EL (cell line): ENCODE data around the gene MTERF2.
A peak's percentile ranks its signal among the peaks of the same experiment; 100 is the strongest.
"Not testable (repeated sequence)": the region's sequence is repeated elsewhere in the genome, so short reads cannot be mapped to it uniquely, and the experiment has no call there.

ENCODE experiments used
- DNase-seq: peaks from one replicate; pipeline ENCODE4 v3.0.0-alpha.2; 2016

The MTERF2 gene

DNA sequence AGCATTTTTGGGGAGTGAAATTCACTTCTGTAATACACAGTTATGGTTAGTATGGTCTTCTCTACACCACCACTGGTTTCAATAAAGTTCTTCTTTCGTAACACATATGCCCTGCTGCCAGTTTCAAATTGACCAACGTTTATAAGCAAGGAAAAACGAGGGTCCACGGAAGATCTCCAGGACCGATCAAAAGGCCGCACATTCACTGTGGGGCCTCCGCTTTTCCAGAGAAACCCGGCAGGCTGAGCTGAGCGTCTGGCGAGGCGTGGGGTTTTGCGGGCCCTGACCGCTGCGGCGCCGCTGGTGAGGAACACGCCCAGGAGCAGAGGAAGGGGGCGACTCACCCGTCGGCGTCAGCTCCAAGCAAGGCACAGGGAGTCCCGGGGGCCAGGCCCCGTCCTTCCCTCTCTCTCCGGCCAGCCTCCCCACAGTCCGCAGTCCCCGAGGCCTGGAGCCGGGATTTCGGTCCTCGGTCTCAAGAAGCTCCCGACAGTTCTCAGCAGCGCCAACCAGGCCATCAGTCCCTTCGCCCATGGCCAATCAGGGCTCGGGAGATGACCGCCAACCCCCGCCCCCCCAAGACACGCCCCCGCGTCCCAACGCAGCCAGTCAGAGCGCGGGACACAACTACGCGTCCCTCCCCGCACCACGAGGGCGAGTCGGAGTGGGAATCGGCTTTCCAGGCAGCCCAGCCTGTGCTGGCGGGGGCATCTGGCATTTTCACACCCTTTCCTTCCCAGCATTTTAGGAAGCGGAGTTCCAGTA lies at the start of gene MTERF2:
Gene MTERF2, minus strand, starts transcription at position 522 of the 765 bp plus-strand sequence. CDS start 8,432 bp downstream, outside the sequence.
- DNase-seq = peak; percentile 96

DNA sequence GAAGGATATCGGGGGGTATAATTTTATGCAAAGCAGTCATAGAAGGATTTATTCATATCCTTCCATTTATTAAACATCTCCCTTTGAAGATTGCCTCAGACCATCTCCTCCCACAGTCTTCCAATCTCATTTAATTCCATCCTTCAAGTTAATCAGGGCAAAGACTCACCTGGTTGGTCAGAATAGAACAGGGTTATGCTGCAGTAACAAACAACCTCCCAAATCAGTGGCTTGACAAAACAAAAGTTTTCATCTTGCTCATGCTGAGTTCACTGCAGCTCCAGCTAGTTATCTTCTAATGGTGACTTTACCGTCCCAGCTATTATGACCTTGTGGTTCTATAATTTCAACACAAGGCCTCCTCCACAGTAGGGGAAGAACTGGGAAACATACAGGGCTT lies 48.8 kb upstream of the MTERF2 start:
- DNase-seq = no peak

GRCh38 chr12:107033758-107034739 lies 47.1 kb upstream of the MTERF2 start:
- DNase-seq = no peak

DNA sequence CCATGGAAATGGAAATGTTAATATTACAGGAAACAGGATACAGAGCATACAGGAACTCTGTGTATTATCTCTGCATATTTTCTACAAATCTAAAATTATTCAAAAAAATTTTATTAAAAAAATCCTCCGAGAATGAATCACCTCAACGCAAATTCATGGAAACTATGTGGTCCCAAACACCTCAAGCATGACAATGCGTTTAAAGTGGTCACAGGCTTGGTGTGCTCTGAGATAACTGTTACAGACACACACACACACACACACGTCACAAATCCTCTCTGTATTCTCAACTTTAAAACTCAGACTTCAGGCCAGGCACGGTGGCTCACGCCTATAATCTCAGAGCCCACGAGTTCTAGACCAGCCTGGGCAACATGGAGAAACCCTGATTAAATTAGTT lies 45.3 kb upstream of the MTERF2 start:
- no peak for DNase-seq

DNA sequence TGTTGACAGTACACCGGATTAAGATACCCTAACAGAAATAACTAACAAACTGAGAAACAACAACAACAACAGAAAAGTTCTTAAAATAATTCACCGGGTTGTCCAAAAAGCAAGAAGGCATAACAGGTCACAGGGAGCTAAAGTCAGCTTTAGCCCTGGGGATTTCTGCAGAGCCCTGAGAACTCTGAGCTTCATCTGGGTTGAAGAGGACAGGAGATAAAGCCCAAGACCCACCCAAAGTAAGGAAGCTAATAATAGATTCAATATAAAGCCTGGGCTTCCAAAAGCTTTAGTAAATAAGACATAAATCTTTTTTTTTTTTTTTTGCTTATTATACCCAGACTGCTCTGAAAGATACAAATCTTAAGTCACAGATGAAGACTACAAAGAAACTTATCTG lies 44.1 kb upstream of the MTERF2 start:
- no peak for DNase-seq

- DNase-seq = no peak
These were observed 42.1 kb upstream of the MTERF2 start for GRCh38 chr12:107029081-107029480.

- DNase-seq = peak; percentile 85
These were observed 40.7 kb upstream of the MTERF2 start for GRCh38 chr12:107027636-107028053.

GRCh38 chr12:107026806-107027635 lies 40.1 kb upstream of the MTERF2 start:
- DNase-seq = no peak

- DNase-seq = not testable (repeated sequence)
These were observed 39.4 kb upstream of the MTERF2 start for GRCh38 chr12:107026356-107026755.

- DNase-seq = no peak
These were observed 38.7 kb upstream of the MTERF2 start for GRCh38 chr12:107025671-107026070.

DNA sequence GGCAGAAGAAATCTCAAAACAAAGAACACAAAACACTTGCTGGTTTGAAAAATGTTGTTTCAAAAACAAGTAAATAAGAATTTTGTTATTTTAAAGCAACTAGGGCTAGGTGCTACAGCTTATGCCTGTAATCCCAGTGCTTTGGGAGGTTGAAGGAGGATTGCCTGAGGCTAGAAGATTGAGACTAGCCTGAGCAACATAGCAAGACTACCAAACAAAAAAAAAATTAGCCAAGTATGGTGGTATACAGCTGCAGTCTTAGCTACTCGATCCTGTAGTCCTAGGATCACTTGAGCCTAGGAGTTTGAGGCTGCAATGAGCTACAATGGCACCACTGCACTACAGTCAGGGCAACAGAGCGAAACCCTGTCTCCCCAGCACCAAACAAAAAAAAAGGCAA lies 32.6 kb upstream of the MTERF2 start:
- no peak for DNase-seq

- no peak for DNase-seq
These were observed 30.1 kb upstream of the MTERF2 start for GRCh38 chr12:107017042-107017441.

DNA sequence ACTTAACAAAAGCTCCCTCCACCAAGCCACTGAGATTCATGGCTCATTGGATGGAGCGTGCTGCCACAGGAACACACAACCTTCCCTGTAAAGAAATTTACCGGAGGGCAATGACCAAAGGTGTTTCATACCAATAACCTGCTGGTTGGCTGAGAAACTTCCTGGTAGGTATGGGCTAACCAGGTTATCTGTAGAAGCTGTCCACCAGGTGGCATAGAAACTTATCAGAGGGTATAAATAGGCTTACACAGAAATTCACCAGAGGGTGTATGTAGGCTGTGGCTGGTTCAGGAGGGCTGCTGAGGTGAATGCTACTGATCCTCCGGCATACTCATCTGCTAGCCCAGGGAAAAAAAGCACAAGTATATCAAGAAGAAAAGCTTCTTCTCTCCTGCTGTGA lies 27.1 kb upstream of the MTERF2 start:
- no peak for DNase-seq

DNA sequence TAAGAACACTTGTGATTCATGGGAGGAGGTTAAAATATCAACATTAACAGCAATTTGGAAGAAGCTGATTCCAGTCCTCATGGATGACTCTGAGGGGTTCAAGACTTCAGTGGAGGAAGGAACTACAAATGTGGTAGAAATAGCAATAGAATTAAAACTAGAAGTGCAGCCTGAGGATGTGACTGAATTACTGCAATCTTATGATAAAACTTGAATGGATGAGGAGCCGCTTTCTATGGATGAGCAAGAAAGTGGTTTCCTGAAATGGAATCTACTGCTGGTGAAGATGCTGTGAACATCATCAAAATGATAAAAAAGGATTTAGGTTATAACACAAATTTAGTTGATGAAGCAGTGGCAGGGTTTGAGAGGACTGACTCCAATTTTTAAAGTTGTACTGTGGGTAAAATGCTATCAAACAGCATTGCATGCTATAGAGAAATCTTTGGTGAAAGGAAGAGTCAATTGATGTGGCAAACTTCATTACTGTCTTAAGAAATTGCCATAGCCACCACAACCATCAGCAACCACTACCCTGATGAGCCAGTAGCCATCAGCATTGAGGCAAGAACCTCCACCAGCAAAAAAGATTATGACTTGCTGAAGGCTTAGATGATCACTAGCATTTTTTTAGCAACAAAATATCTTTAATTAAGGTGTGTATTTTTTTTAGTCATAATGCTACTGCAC lies 25.9 kb upstream of the MTERF2 start:
- DNase-seq = no peak

- no peak for DNase-seq
These were observed 24.6 kb upstream of the MTERF2 start for GRCh38 chr12:107011519-107011918.

DNA sequence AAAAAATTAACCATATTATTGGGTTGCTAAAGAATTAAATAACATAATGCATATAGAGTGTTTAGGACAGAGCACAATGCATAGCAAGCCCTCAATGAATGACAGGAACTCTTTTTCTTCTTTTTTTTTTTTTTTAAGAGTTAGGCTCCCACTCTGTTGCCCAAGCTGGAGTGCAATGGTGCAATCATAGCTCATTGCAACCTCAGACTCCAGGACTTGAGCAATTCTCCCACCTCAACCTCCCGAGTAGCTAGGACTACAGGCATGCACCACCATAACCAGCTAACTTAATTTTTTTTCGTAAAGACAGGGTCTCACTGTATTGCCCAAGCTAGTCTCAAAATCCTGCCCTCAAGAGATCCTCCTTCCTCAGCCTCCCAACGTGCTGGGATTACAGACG lies 20.5 kb upstream of the MTERF2 start:
- DNase-seq = no peak

DNA sequence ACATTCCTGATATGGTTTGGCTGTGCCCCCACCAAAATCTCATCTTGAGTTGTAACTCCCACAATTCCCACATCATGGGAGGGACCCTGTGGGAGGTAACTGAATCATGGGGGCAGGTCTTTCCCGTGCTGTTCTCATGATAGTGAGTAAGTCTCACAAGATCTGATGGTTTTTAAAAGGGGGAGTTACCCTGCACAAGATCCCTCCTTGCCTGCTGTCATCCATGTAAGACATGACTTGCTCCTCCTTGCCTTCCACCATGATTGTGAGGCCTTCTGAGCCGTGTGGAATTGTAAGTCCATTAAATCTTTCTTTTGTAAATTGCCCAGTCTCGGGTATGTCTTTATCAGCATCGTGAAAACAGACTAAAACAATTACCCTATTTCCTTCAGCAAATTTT lies 15.7 kb upstream of the MTERF2 start:
- not testable (repeated sequence) for DNase-seq

DNA sequence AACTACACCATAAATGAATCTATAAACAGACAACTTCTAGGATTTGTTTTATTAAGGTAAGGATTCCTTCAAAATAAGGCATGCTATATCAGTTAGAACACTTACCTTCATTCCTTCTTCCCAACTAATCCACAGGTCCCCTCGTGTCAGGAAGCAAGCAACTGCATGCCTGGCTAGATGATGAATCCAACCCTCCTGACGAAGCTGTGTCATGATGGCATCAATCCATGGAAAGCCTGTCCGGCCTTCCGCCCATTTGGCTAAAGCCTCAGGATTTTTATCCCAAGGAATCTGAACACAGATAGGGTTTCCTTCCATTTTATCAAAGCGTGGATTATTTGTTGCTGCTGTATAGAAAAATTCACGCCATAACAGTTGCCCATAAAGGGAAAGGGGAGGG lies 12.5 kb upstream of the MTERF2 start:
- DNase-seq = no peak

- no peak for DNase-seq
These were observed 11.0 kb upstream of the MTERF2 start for GRCh38 chr12:106997916-106998315.

GRCh38 chr12:106996102-106996501 lies 9.2 kb upstream of the MTERF2 start:
- DNase-seq = not testable (repeated sequence)

GRCh38 chr12:106994579-106995220 lies 7.8 kb upstream of the MTERF2 start:
- peak; percentile 56 for DNase-seq

GRCh38 chr12:106987846-106988245 lies 900 bp upstream of the MTERF2 start:
- DNase-seq = no peak
